H9 (cell line): ENCODE measurements around the gene UBIAD1. TPM values are rescaled to one million over a fixed set of nuclear protein-coding genes. Genes with fewer than 3 reads are reported as not detected.
A peak's percentile ranks its signal among the peaks of the same experiment; 100 is the strongest.

Experiments
- DNase-seq: peaks from one replicate; pipeline ENCODE4 v3.0.0-alpha.2; 2017
- H2AFZ ChIP-seq: one replicate; pipeline ENCODE4 v1.6.1; 2013; ENCODE audit warnings: mild to moderate bottlenecking, low read length, control low read depth, moderate library complexity
- H2AK5ac ChIP-seq: 2 replicates; pipeline ENCODE4 v1.6.1; 2013; ENCODE audit warnings: low read length, control low read depth, mixed read lengths; ENCODE audit not compliant: insufficient read length
- H2BK120ac ChIP-seq: one replicate; pipeline ENCODE4 v1.6.1; 2013; ENCODE audit warnings: low read depth, mild to moderate bottlenecking, low read length, control low read depth, inconsistent platforms; ENCODE audit not compliant: poor library complexity, severe bottlenecking
- H2BK12ac ChIP-seq: 2 replicates; pipeline ENCODE4 v1.6.1; 2013; ENCODE audit warnings: low read length, control low read depth, mixed read lengths, low read depth; ENCODE audit not compliant: insufficient read length
- H2BK15ac ChIP-seq: 2 replicates; pipeline ENCODE4 v1.6.1; 2013; ENCODE audit warnings: low read depth, low read length, control low read depth
- H2BK20ac ChIP-seq: one replicate; pipeline ENCODE4 v1.6.1; 2013; ENCODE audit warnings: low read depth, mild to moderate bottlenecking, low read length, control low read depth, inconsistent platforms; ENCODE audit not compliant: poor library complexity, severe bottlenecking
- H2BK5ac ChIP-seq: 2 replicates; pipeline ENCODE4 v1.6.1; 2013; ENCODE audit warnings: low read length, control low read depth, mixed read lengths; ENCODE audit not compliant: insufficient read length
- H3K14ac ChIP-seq: 2 replicates; pipeline ENCODE4 v1.6.1; 2013; ENCODE audit warnings: low read length, control low read depth; ENCODE audit not compliant: insufficient read depth
- H3K18ac ChIP-seq: 2 replicates; pipeline ENCODE4 v1.6.1; 2013; ENCODE audit warnings: low read depth, mild to moderate bottlenecking, mixed read lengths, low read length, control low read depth; ENCODE audit not compliant: insufficient read length
- H3K23ac ChIP-seq: 2 replicates; pipeline ENCODE4 v1.6.1; 2013; ENCODE audit warnings: low read length, control low read depth, mixed read lengths, low read depth; ENCODE audit not compliant: insufficient read length
- H3K23me2 ChIP-seq: 2 replicates; pipeline ENCODE4 v1.6.1; 2013; ENCODE audit warnings: low read depth, mild to moderate bottlenecking, mixed read lengths, low read length, control low read depth; ENCODE audit not compliant: insufficient read length, poor library complexity, severe bottlenecking
- H3K27ac ChIP-seq: 2 replicates; pipeline ENCODE4 v1.5.1; 2013; ENCODE audit warnings: low read length, control low read depth, mixed read lengths, low read depth; ENCODE audit not compliant: insufficient read length
- H3K27me3 ChIP-seq: 2 replicates; pipeline ENCODE4 v1.6.1; 2013; ENCODE audit warnings: low read length, control low read depth, inconsistent platforms; ENCODE audit not compliant: insufficient read depth
- H3K4ac ChIP-seq: 2 replicates; pipeline ENCODE4 v1.6.1; 2013; ENCODE audit warnings: low read depth, mild to moderate bottlenecking, control low read depth, inconsistent platforms, low read length, moderate library complexity
- H3K4me1 ChIP-seq: 2 replicates; pipeline ENCODE4 v1.6.1; 2013; ENCODE audit warnings: low read length, control low read depth, inconsistent platforms; ENCODE audit not compliant: insufficient read depth
- H3K4me2 ChIP-seq: 2 replicates; pipeline ENCODE4 v1.6.1; 2013; ENCODE audit warnings: low read length, control low read depth, mixed read lengths; ENCODE audit not compliant: insufficient read length, insufficient read depth
- H3K56ac ChIP-seq: 2 replicates; pipeline ENCODE4 v1.6.1; 2013; ENCODE audit warnings: low read depth, mild to moderate bottlenecking, mixed read lengths, low read length, control low read depth; ENCODE audit not compliant: insufficient read length
- H3K79me1 ChIP-seq: 2 replicates; pipeline ENCODE4 v1.6.1; 2013; ENCODE audit warnings: low read depth, mild to moderate bottlenecking, moderate library complexity, low read length, control low read depth, inconsistent platforms; ENCODE audit not compliant: insufficient read depth, poor library complexity, severe bottlenecking
- H3K79me2 ChIP-seq: 2 replicates; pipeline ENCODE4 v1.6.1; 2013; ENCODE audit warnings: low read length, control low read depth, inconsistent platforms; ENCODE audit not compliant: insufficient read depth
- H3K9ac ChIP-seq: 2 replicates; pipeline ENCODE4 v1.6.1; 2013; ENCODE audit warnings: low read length, control low read depth, mixed read lengths; ENCODE audit not compliant: insufficient read length; ENCODE audit errors: extremely low read depth
- H3K9me3 ChIP-seq: one replicate; pipeline ENCODE4 v1.6.1; 2013; ENCODE audit warnings: low read depth, low read length, inconsistent platforms; ENCODE audit not compliant: control insufficient read depth
- H3T11ph ChIP-seq: one replicate; pipeline ENCODE4 v1.6.1; 2013; ENCODE audit warnings: mild to moderate bottlenecking, low read length, control low read depth, inconsistent platforms
- H4K20me1 ChIP-seq: one replicate; pipeline ENCODE4 v1.6.1; 2013; ENCODE audit not compliant: control insufficient read depth, insufficient read length, insufficient read depth
- H4K5ac ChIP-seq: 2 replicates; pipeline ENCODE4 v1.6.1; 2013; ENCODE audit warnings: low read depth, mild to moderate bottlenecking, mixed read lengths, low read length, control low read depth; ENCODE audit not compliant: insufficient read length
- H4K8ac ChIP-seq: replicated peaks from 2 replicates; pipeline ENCODE4 v1.6.1; 2013; ENCODE audit warnings: low read length, control low read depth, mixed read lengths, low read depth; ENCODE audit not compliant: insufficient read length
- H4K91ac ChIP-seq: 2 replicates; pipeline ENCODE4 v1.6.1; 2013; ENCODE audit warnings: low read depth, mild to moderate bottlenecking, moderate library complexity, mixed read lengths, low read length, control low read depth; ENCODE audit not compliant: insufficient read length
- H3K27ac Mint-ChIP-seq, 3 experiments: 2 replicates in 2 of 3; 3 replicates in 1 of 3; pipeline ENCODE4 v1.8.0; 2020 to 2021; ENCODE audit warnings: mixed read lengths in 3 of 3, mild to moderate bottlenecking in 1 of 3, moderate library complexity in 1 of 3
- H3K27me3 Mint-ChIP-seq: 2 replicates; pipeline ENCODE4 v1.8.0; 2021; ENCODE audit warnings: low read depth, mild to moderate bottlenecking, moderate library complexity, mixed read lengths
- H3K36me3 Mint-ChIP-seq, 3 experiments: 2 replicates in 2 of 3; 3 replicates in 1 of 3; pipeline ENCODE4 v1.8.0; 2020 to 2021; ENCODE audit warnings: low read depth in 3 of 3, mixed read lengths in 3 of 3; ENCODE audit not compliant: insufficient read depth in 1 of 3
- H3K4me1 Mint-ChIP-seq, 2 experiments: 2 replicates each; pipeline ENCODE4 v1.8.0; 2020; ENCODE audit warnings: mixed read lengths in 2 of 2
- H3K4me3 Mint-ChIP-seq, 2 experiments: 2 replicates in 1 of 2; 3 replicates in 1 of 2; pipeline ENCODE4 v1.8.0; 2020 to 2021; ENCODE audit warnings: mild to moderate bottlenecking in 2 of 2, mixed read lengths in 2 of 2, moderate library complexity in 1 of 2
- H3K9me3 Mint-ChIP-seq, 2 experiments: 2 replicates in 1 of 2; 3 replicates in 1 of 2; pipeline ENCODE4 v1.8.0; 2020; ENCODE audit warnings: mild to moderate bottlenecking in 2 of 2, mixed read lengths in 2 of 2, moderate library complexity in 1 of 2
- WGBS: extraction: QIAGEN DNeasy Blood & Tissue Kit; methylation state at CpG from one replicate; pipeline ENCODE4 v1.1.7; 2013; ENCODE audit warnings: missing lambda C conversion rate, low lambda C conversion rate, mixed read lengths; ENCODE audit not compliant: insufficient read length; ENCODE audit errors: extremely low coverage; 5-methylcytosine and 5-hydroxymethylcytosine counted together
- total RNA-seq: library from RNA; stranded (reverse); gene quantifications from 2 replicates; pipeline ENCODE4 v1.2.1, GENCODE V29; 2021
- TF ChIP-seq, protein P1 (sequence below): fragments of 200-600 bp; sonication (generic); conservative IDR thresholded peaks from 3 replicates; pipeline ENCODE4 v1.8.0; 2021; ENCODE audit warnings: antibody characterized with exemption, mild to moderate bottlenecking

Gene UBIAD1
- total RNA-seq, 1 experiment from 2014 or later: 30.2 TPM

GRCh38 chr1:11337580-11338073 lies 64.6 kb downstream of the UBIAD1 start:
- H3K27ac ChIP-seq: no peak overlapping the region
- H2AK5ac ChIP-seq: no peak overlapping the region
- H4K91ac ChIP-seq: no peak overlapping the region
- WGBS: no CpG with 5 or more reads among the region's 12 CpGs
- no peak overlapping the region for H3K9ac ChIP-seq
- H3K27me3 ChIP-seq: no peaks in the 10 kb centered on the region
- peaks cover 10% of the 10 kb centered on the region; the same call in 1 of the 2 replicates for H3K4me1 ChIP-seq
- H3K4me3 Mint-ChIP-seq: no peak overlapping the region
- H3T11ph ChIP-seq: no peak overlapping the region
- no peaks in the 10 kb centered on the region for H3K23me2 ChIP-seq
- H3K4me1 Mint-ChIP-seq: peaks cover 34 to 41% of the 10 kb centered on the region in 2 experiments
- H3K56ac ChIP-seq: no peak overlapping the region
- H3K79me1 ChIP-seq: no peaks in the 10 kb centered on the region
- TF ChIP-seq, protein P1, sequence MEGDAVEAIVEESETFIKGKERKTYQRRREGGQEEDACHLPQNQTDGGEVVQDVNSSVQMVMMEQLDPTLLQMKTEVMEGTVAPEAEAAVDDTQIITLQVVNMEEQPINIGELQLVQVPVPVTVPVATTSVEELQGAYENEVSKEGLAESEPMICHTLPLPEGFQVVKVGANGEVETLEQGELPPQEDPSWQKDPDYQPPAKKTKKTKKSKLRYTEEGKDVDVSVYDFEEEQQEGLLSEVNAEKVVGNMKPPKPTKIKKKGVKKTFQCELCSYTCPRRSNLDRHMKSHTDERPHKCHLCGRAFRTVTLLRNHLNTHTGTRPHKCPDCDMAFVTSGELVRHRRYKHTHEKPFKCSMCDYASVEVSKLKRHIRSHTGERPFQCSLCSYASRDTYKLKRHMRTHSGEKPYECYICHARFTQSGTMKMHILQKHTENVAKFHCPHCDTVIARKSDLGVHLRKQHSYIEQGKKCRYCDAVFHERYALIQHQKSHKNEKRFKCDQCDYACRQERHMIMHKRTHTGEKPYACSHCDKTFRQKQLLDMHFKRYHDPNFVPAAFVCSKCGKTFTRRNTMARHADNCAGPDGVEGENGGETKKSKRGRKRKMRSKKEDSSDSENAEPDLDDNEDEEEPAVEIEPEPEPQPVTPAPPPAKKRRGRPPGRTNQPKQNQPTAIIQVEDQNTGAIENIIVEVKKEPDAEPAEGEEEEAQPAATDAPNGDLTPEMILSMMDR: peak; percentile 97
- H2BK120ac ChIP-seq: no peak overlapping the region
- no peaks in the 10 kb centered on the region for H3K36me3 Mint-ChIP-seq
- no peak overlapping the region for H2BK5ac ChIP-seq
- no peak overlapping the region for H3K23ac ChIP-seq
- no peak overlapping the region for H2BK20ac ChIP-seq
- no peak overlapping the region for H3K14ac ChIP-seq
- H4K8ac ChIP-seq: no peak overlapping the region
- H3K79me2 ChIP-seq: no peaks in the 10 kb centered on the region
- H3K4ac ChIP-seq: no peak overlapping the region
- H3K9me3 Mint-ChIP-seq: no peaks in the 10 kb centered on the region; a peak in 1 of 5 replicates
- no peak overlapping the region for H2BK15ac ChIP-seq
- peak; percentile 80 for DNase-seq
- peaks cover 7% of the 10 kb centered on the region for H3K27me3 Mint-ChIP-seq
- no peaks in the 10 kb centered on the region for H3K9me3 ChIP-seq
- H4K20me1 ChIP-seq: no peaks in the 10 kb centered on the region
- H4K5ac ChIP-seq: no peak overlapping the region
- H3K27ac Mint-ChIP-seq: peak overlapping the region in 1 of 3 experiments; percentile 76; a peak in 1 of 7 replicates
- no peak overlapping the region for H3K4me2 ChIP-seq
- no peak overlapping the region for H2BK12ac ChIP-seq
- H3K18ac ChIP-seq: no peak overlapping the region
- no peak overlapping the region for H2AFZ ChIP-seq

Other genes with a start within 250 kb of the UBIAD1 start
- 0.46 and 0.57 TPM in 2 replicates for gene MASP2, start 226.0 kb upstream of the UBIAD1 start, total RNA-seq
- gene SRM, start 213.2 kb upstream of the UBIAD1 start, total RNA-seq: 196 and 212 TPM in 2 replicates
- 83.4 and 89.0 TPM in 2 replicates for gene EXOSC10, start 173.3 kb upstream of the UBIAD1 start, total RNA-seq
- not detected in 2 replicates for gene ANGPTL7, start 83.8 kb upstream of the UBIAD1 start, total RNA-seq
- gene MTOR, start 10.6 kb upstream of the UBIAD1 start, total RNA-seq: 62.9 and 67.5 TPM in 2 replicates
- gene DISP3, start 206.0 kb downstream of the UBIAD1 start, total RNA-seq: 3.5 and 3.6 TPM in 2 replicates